K562 (cell line): ENCODE data around the gene TSPOAP1. TPM values are rescaled to one million over a fixed set of nuclear protein-coding genes. Genes with fewer than 3 reads are reported as not detected.

Experiments used
- ATF1 ChIP-seq, 2 experiments: fragments of 450-650 bp in 1 of 2; IDR thresholded peaks; 2 replicates each; pipeline ENCODE4 v1.6.1; 2016; ENCODE audit warnings: missing compliant biosample characterization in 1 of 2, missing genetic modification characterization in 1 of 2
- CCNT2 ChIP-seq: IDR thresholded peaks from 2 replicates; pipeline ENCODE4 v1.6.1; 2011; ENCODE audit warnings: borderline replicate concordance, low read depth, mild to moderate bottlenecking, moderate library complexity, mixed read lengths, low read length; ENCODE audit not compliant: insufficient read length; ENCODE audit errors: extremely low read depth
- E2F4 ChIP-seq: sonication (generic); formaldehyde crosslinking; IDR thresholded peaks from 2 replicates; pipeline ENCODE4 v1.8.0; 2022; ENCODE audit warnings: mild to moderate bottlenecking, low read depth, missing genetic modification reagents
- GATA2 ChIP-seq: sonication (generic); formaldehyde crosslinking; IDR thresholded peaks from 2 replicates; pipeline ENCODE4 v1.4.0; 2020; ENCODE audit warnings: mild to moderate bottlenecking, missing genetic modification reagents
- HEY1 ChIP-seq: fragments of 250-450 bp; sonication (Bioruptor Pico); IDR thresholded peaks from 2 replicates; pipeline ENCODE4 v1.5.0; 2020; ENCODE audit warnings: mild to moderate bottlenecking, moderate library complexity, borderline replicate concordance
- MAFF ChIP-seq: IDR thresholded peaks from 2 replicates; pipeline ENCODE4 v1.6.1; 2012; ENCODE audit warnings: low read length, improper control_type of control experiment
- MAX ChIP-seq: sonication (generic); formaldehyde crosslinking; IDR thresholded peaks from 2 replicates; pipeline ENCODE4 v1.9.0; 2022; ENCODE audit warnings: mild to moderate bottlenecking, missing genetic modification reagents
- MYC ChIP-seq, 2 experiments: fragments of 250-450 bp in 1 of 2; sonication (Bioruptor Pico) in 1 of 2; IDR thresholded peaks; 2 replicates each; pipeline versions ENCODE4 v1.5.1 to v1.6.1; 2012 to 2021; ENCODE audit warnings: low read depth in 2 of 2, borderline replicate concordance in 1 of 2, improper control_type of control experiment in 1 of 2, low read length in 1 of 2, mild to moderate bottlenecking in 1 of 2, moderate library complexity in 1 of 2
- POLR2H ChIP-seq: IDR thresholded peaks from 2 replicates; pipeline ENCODE4 v1.6.1; 2016; ENCODE audit warnings: missing genetic modification characterization, low read depth, mild to moderate bottlenecking, control low read depth, missing compliant biosample characterization, moderate library complexity
- RBM25 ChIP-seq: fragments of 200-400 bp; formaldehyde crosslinking; IDR thresholded peaks from 2 replicates; pipeline ENCODE4 v1.6.1; 2018; ENCODE audit warnings: low read length, low read depth, moderate library complexity; ENCODE audit not compliant: severe bottlenecking
- TAF7 ChIP-seq: fragments of 450-650 bp; IDR thresholded peaks from 2 replicates; pipeline ENCODE4 v1.6.1; 2016; ENCODE audit warnings: missing genetic modification characterization, missing compliant biosample characterization
- U2AF2 ChIP-seq: fragments of 200-400 bp; formaldehyde crosslinking; optimal IDR thresholded peaks from 2 replicates; pipeline ENCODE3; 2017; ENCODE audit warnings: low read depth, mild to moderate bottlenecking, low read length
- ZFP30 ChIP-seq: fragments of 250-450 bp; sonication (Bioruptor Pico); IDR thresholded peaks from 2 replicates; pipeline ENCODE4 v1.8.0; 2022; ENCODE audit warnings: moderate library complexity, mild to moderate bottlenecking, inconsistent platforms, borderline replicate concordance
- ZNF217 ChIP-seq: sonication (generic); formaldehyde crosslinking; IDR thresholded peaks from 2 replicates; pipeline ENCODE4 v1.8.0; 2022; ENCODE audit warnings: mild to moderate bottlenecking, missing genetic modification reagents
- ZNF318 ChIP-seq, 2 experiments: fragments of 450-650 bp; IDR thresholded peaks; 2 replicates each; pipeline ENCODE4 v1.6.1; 2016; ENCODE audit warnings: mild to moderate bottlenecking in 2 of 2, borderline replicate concordance in 1 of 2, low read depth in 1 of 2, moderate library complexity in 1 of 2
- polyA plus RNA-seq, 8 experiments: library from polyadenylated mRNA; depleted of rRNA in 4 of 8; stranded (reverse) in 5 of 8; unstranded in 3 of 8; fragments of >200 nt; fragmentation: Nextera tagmentation in 2 of 8; fragmentation: Illumina TruSeq in 1 of 8; extraction: Ambion mirVana in 2 of 8; extraction: Trizol in 1 of 8; gene quantifications; 2 replicates each; pipeline versions ENCODE4 v1.2.1 to v1.2.3, GENCODE V29; 2011 to 2014; ENCODE audit warnings: inconsistent platforms in 1 of 8, missing spikeins in 1 of 8
- total RNA-seq, 7 experiments: library from RNA; depleted of rRNA in 6 of 7; stranded (reverse); fragments of >200 nt in 6 of 7; fragmentation: Illumina TruSeq in 2 of 7; extraction: Trizol in 2 of 7; gene quantifications; 2 replicates each; pipeline versions ENCODE4 v1.2.1 to v1.2.3, GENCODE V29; 2011 to 2021; ENCODE audit warnings: low replicate concordance in 1 of 7

TSPOAP1 gene
- total and polyA plus RNA-seq, 9 of the 15 experiments (the other 6 are each of a cell fraction or from before 2014, with no cell fraction given) = 0.87 to 3.9 (median 1.8) TPM; not detected in 2

- TF ChIP-seq ZNF318 (IDR thresholded peaks at IDR 0.05; ENCODE audit: borderline replicate concordance in 1 of 2, low read depth in 1 of 2) (peak in 1 of 2 experiments; percentile 19; a peak in 1 of 4 replicates), GATA2 (CRISPR knock-in tag) (peak; percentile 97), MYC (IDR thresholded peaks at IDR 0.05; ENCODE audit: low read depth, low read length) (peak; percentile 65), MYC (CRISPR knock-in tag; IDR thresholded peaks at IDR 0.05; ENCODE audit: borderline replicate concordance, low read depth) (no peak), ATF1 (CRISPR knock-in tag; IDR thresholded peaks at IDR 0.05) (no peak), ATF1 (tag; IDR thresholded peaks at IDR 0.05) (peak; percentile 17; the same call in 1 of the 2 replicates), ZNF217 (no peak), MAFF (no peak), E2F4 (no peak), TAF7 (tag) (no peak), HEY1 (CRISPR knock-in tag) (no peak), RBM25 (no peak), MAX (CRISPR knock-in tag) (no peak), ZFP30 (no peak), CCNT2 (no peak), U2AF2 (no peak), POLR2H (tag) (peak; percentile 69; the same call in 1 of the 2 replicates)
Observed at GRCh38 chr17:58335779-58336455, 7.3 kb upstream of the TSPOAP1 start (continued).
